B cell (primary cell): ENCODE measurements around the gene CCT6B. TPM values are rescaled to one million over a fixed set of nuclear protein-coding genes. Genes with fewer than 3 reads are reported as not detected.

Experiments used
- ATAC-seq: fragments of 200-7000 bp; cut with Tn5 transposase; one replicate; pipeline ENCODE4 v1.10.0; 2021; ENCODE audit warnings: low read depth, mild to moderate bottlenecking, moderate number of reproducible peaks, moderate library complexity
- CTCF ChIA-PET: fragments of 350-600 bp; sonication (Branson Sonifier 250); formaldehyde crosslinking; loops from one replicate; lab custom pipeline; 2021; ENCODE audit warnings: antibody characterized with exemption, inconsistent platforms; lab: Charles Lee
- POLR2A ChIA-PET: fragments of 350-600 bp; sonication (Branson Sonifier 250); formaldehyde crosslinking; loops from one replicate; lab custom pipeline; 2021; ENCODE audit warnings: antibody characterized with exemption; lab: Charles Lee
- DNase-seq: peaks from one replicate; pipeline ENCODE4 v3.0.0; 2013
- H2AFZ ChIP-seq: 2 replicates; pipeline ENCODE4 v1.6.1; 2012; ENCODE audit warnings: mild to moderate bottlenecking, low read depth, low read length; ENCODE audit not compliant: insufficient read depth, poor library complexity, severe bottlenecking
- H3K27ac ChIP-seq, 2 donors: 1 replicate in 1 of 2; 2 replicates in 1 of 2; pipeline ENCODE4 v1.5.1; 2012 to 2013; ENCODE audit warnings: low read length in 2 of 2, mild to moderate bottlenecking in 2 of 2, moderate library complexity in 1 of 2
- H3K27me3 ChIP-seq, 4 experiments: fragments of 200-600 bp in 1 of 4; sonication (generic) in 1 of 4; replicated peaks in 1 of 4; 1 replicate in 2 of 4; 2 replicates in 2 of 4; pipeline versions ENCODE4 v1.6.1 to v1.7.0; 2013 to 2016; ENCODE audit warnings: low read length in 3 of 4, mild to moderate bottlenecking in 2 of 4, mixed read lengths in 1 of 4, moderate library complexity in 1 of 4; ENCODE audit not compliant: insufficient read depth in 4 of 4, control insufficient read depth in 3 of 4; ENCODE audit errors: control extremely low read depth in 1 of 4
- H3K36me3 ChIP-seq, 2 experiments: replicated peaks in 1 of 2; 1 replicate in 1 of 2; 2 replicates in 1 of 2; pipeline versions ENCODE4 v1.6.1 to v1.7.1; 2013; ENCODE audit warnings: low read length in 1 of 2; ENCODE audit not compliant: insufficient read depth in 2 of 2, control insufficient read depth in 1 of 2; ENCODE audit errors: control extremely low read depth in 1 of 2, extremely low read depth in 1 of 2
- H3K4me1 ChIP-seq, 2 donors: fragments of 200-600 bp in 1 of 2; sonication (generic) in 1 of 2; 1 replicate in 1 of 2; 2 replicates in 1 of 2; pipeline versions ENCODE4 v1.5.1 to v1.6.1; 2013 to 2017; ENCODE audit warnings: low read length in 2 of 2; ENCODE audit not compliant: control insufficient read depth in 2 of 2, insufficient read depth in 2 of 2
- H3K4me2 ChIP-seq: replicated peaks from 2 replicates; pipeline ENCODE3; 2012; ENCODE audit warnings: mild to moderate bottlenecking, low read depth, low read length; ENCODE audit not compliant: poor library complexity, severe bottlenecking
- H3K4me3 ChIP-seq, 5 experiments: fragments of 200-600 bp in 1 of 5; sonication (generic) in 1 of 5; 1 replicate in 3 of 5; 2 replicates in 2 of 5; pipeline versions ENCODE4 v1.5.1 to v1.7.0; 2011 to 2016; ENCODE audit warnings: low read length in 4 of 5, mild to moderate bottlenecking in 4 of 5, low read depth in 2 of 5, control low read depth in 1 of 5, moderate library complexity in 1 of 5; ENCODE audit not compliant: insufficient read depth in 1 of 5; ENCODE audit errors: control extremely low read depth in 1 of 5, extremely low read depth in 1 of 5
- H3K79me2 ChIP-seq: fragments of 200-600 bp; sonication (generic); one replicate; pipeline ENCODE4 v1.6.0; 2016; ENCODE audit warnings: low read length; ENCODE audit not compliant: control insufficient read depth, insufficient read depth
- H3K9ac ChIP-seq: fragments of 200-600 bp; sonication (generic); 2 replicates; pipeline ENCODE4 v1.6.1; 2017; ENCODE audit warnings: mild to moderate bottlenecking, low read length, moderate library complexity
- H3K9me3 ChIP-seq, 3 donors: one replicate each; pipeline versions ENCODE4 v1.6.1 to v1.7.1; 2013; ENCODE audit warnings: low read length in 2 of 3; ENCODE audit not compliant: control insufficient read depth in 2 of 3, insufficient read depth in 1 of 3; ENCODE audit errors: control extremely low read depth in 1 of 3
- H4K20me1 ChIP-seq: 2 replicates; pipeline ENCODE4 v1.6.0; 2012; ENCODE audit warnings: mild to moderate bottlenecking, low read length; ENCODE audit not compliant: insufficient read depth, control insufficient read depth, poor library complexity, severe bottlenecking
- H3K27ac Mint-ChIP-seq: one replicate; pipeline ENCODE4 v1.8.0; 2021; ENCODE audit warnings: mixed read lengths
- H3K27me3 Mint-ChIP-seq: one replicate; pipeline ENCODE4 v1.8.0; 2021; ENCODE audit warnings: mixed read lengths
- H3K4me1 Mint-ChIP-seq: one replicate; pipeline ENCODE4 v1.8.0; 2021; ENCODE audit warnings: mixed read lengths
- H3K4me3 Mint-ChIP-seq: one replicate; pipeline ENCODE4 v1.8.0; 2021; ENCODE audit warnings: mixed read lengths
- H3K9me3 Mint-ChIP-seq: one replicate; pipeline ENCODE4 v1.8.0; 2022; ENCODE audit warnings: mixed read lengths; ENCODE audit not compliant: insufficient read depth
- CTCF ChIP-seq: fragments of 200-600 bp; IDR thresholded peaks from one replicate; pipeline ENCODE4 v1.8.0; 2022; ENCODE audit warnings: antibody characterized with exemption, mild to moderate bottlenecking
- EZH2 ChIP-seq: IDR thresholded peaks from 2 replicates; pipeline ENCODE4 v1.6.1; 2012; ENCODE audit warnings: borderline replicate concordance, low read depth, mild to moderate bottlenecking, moderate library complexity, low read length; ENCODE audit not compliant: insufficient read depth, poor library complexity, severe bottlenecking
- WGBS: methylation state at CpG from one replicate; pipeline ENCODE4 v1.1.5; 2013; ENCODE audit warnings: missing lambda C conversion rate; ENCODE audit not compliant: insufficient coverage; 5-methylcytosine and 5-hydroxymethylcytosine counted together
- intact Hi-C: fragments of 100-400 bp; cut with micrococcal nuclease; formaldehyde crosslinking; loops from one replicate; pipeline ENCODE4 v1.10.0; 2022
- polyA plus RNA-seq: library from polyadenylated mRNA; depleted of rRNA; stranded (reverse); fragments of >200 nt; gene quantifications from 2 replicates; pipeline ENCODE4 v1.2.3, GENCODE V29; 2012
- total RNA-seq, 2 donors: library from RNA; stranded (reverse); fragments of 120-200 nt in 1 of 2; gene quantifications; 1 replicate in 1 of 2; 2 replicates in 1 of 2; pipeline versions ENCODE4 v1.2.3 to v1.2.4, GENCODE V29; 2013 to 2022

CCT6B gene
- total and polyA plus RNA-seq, 2 donors (not counting 1 experiment from before 2014, with no cell fraction given): 0.82 to 2.6 TPM

- Histone ChIP-seq H3K4me1 (no peaks in the 10 kb centered on the region), H3K4me2 (no peak overlapping the region), H3K9me3 (no peaks in the 10 kb centered on the region), H3K36me3 (no peaks in the 10 kb centered on the region), H4K20me1 (no peaks in the 10 kb centered on the region), H3K4me3 (no peak overlapping the region), H2AFZ (no peak overlapping the region), H3K9ac (no peak overlapping the region), H3K27me3 (peaks cover 0 to 26% (median 1%) of the 10 kb centered on the region in 4 experiments), H3K27ac (no peak overlapping the region), H3K79me2 (no peaks in the 10 kb centered on the region)
- Mint-ChIP-seq H3K4me3 (no peak overlapping the region), H3K9me3 (no peaks in the 10 kb centered on the region), H3K4me1 (no peaks in the 10 kb centered on the region), H3K27me3 (peaks cover 57% of the 10 kb centered on the region), H3K27ac (no peak overlapping the region)
- TF ChIP-seq CTCF (no peak), EZH2 (no peak)
- DNase-seq (no peak), ATAC-seq (no peak)
- intact Hi-C loops: no loop called here
- WGBS: no CpG with 5 or more reads among the region's 4 CpGs
- ChIA-PET POLR2A (no interaction called here), CTCF (no interaction called here)
Measured at GRCh38 chr17:34894964-34895363, 66.3 kb downstream of the CCT6B start.

GRCh38 chr17:34892461-34893249 lies 68.6 kb downstream of the CCT6B start:
- no peaks in the 10 kb centered on the region for H4K20me1 ChIP-seq
- Mint-ChIP-seq H3K4me3 (no peak overlapping the region), H3K27ac (no peak overlapping the region), H3K27me3 (peaks cover 49% of the 10 kb centered on the region), H3K4me1 (no peaks in the 10 kb centered on the region), H3K9me3 (no peaks in the 10 kb centered on the region)
- no peak overlapping the region for H3K9ac ChIP-seq
- ATAC-seq (no peak), DNase-seq (no peak)
- no peak overlapping the region for H3K4me3 ChIP-seq
- ChIA-PET POLR2A (no interaction called here), CTCF (no interaction called here)
- H2AFZ ChIP-seq: no peak overlapping the region
- H3K4me2 ChIP-seq: no peak overlapping the region
- no peak overlapping the region for H3K27ac ChIP-seq
- H3K9me3 ChIP-seq: no peaks in the 10 kb centered on the region
- intact Hi-C loops: no loop called here
- no peaks in the 10 kb centered on the region for H3K79me2 ChIP-seq
- 52% methylated on average over 3 of the region's 9 CpGs for WGBS
- TF ChIP-seq CTCF (no peak), EZH2 (no peak)
- H3K27me3 ChIP-seq: peaks cover 0 to 19% (median 1%) of the 10 kb centered on the region in 4 experiments
- no peaks in the 10 kb centered on the region for H3K4me1 ChIP-seq
- no peaks in the 10 kb centered on the region for H3K36me3 ChIP-seq
